Heart left ventricle (tissue), 16 donors: Measurements from ENCODE around the gene SNRNP40. TPM values are rescaled to one million over a fixed set of nuclear protein-coding genes. Genes with fewer than 3 reads are reported as not detected.

Experiments used
- ATAC-seq, 4 donors: fragments of 200-7000 bp; cut with Tn5 transposase; one replicate each; pipeline ENCODE4 v1.9.1; 2020 to 2022; ENCODE audit warnings: moderate library complexity in 4 of 4, mild to moderate bottlenecking in 3 of 4, moderate number of reproducible peaks in 1 of 4
- DNase-seq, 5 donors: peaks; one replicate each; pipeline ENCODE4 v3.0.0-alpha.2; 2020
- H3K27ac ChIP-seq, 12 donors: fragments of 200-600 bp; sonication (generic) in 4 of 12; one replicate each; pipeline versions ENCODE4 v1.5.0 to v1.8.0; 2016 to 2022; ENCODE audit warnings: mild to moderate bottlenecking in 2 of 12
- H3K27me3 ChIP-seq, 9 donors: fragments of 200-600 bp; sonication (generic) in 2 of 9; one replicate each; pipeline versions ENCODE4 v1.5.1 to v1.8.0; 2016 to 2022; ENCODE audit warnings: mild to moderate bottlenecking in 3 of 9
- H3K36me3 ChIP-seq, 9 donors: fragments of 200-600 bp; sonication (generic) in 2 of 9; one replicate each; pipeline versions ENCODE4 v1.5.0 to v1.8.0; 2018 to 2022; ENCODE audit warnings: mild to moderate bottlenecking in 2 of 9
- H3K4me1 ChIP-seq, 12 donors: fragments of 200-600 bp; sonication (generic) in 4 of 12; one replicate each; pipeline versions ENCODE4 v1.5.0 to v1.8.0; 2016 to 2022; ENCODE audit warnings: mild to moderate bottlenecking in 3 of 12
- H3K4me3 ChIP-seq, 12 donors: fragments of 200-600 bp; sonication (generic) in 4 of 12; one replicate each; pipeline versions ENCODE4 v1.5.0 to v1.8.0; 2017 to 2022; ENCODE audit warnings: mild to moderate bottlenecking in 9 of 12, moderate library complexity in 4 of 12
- H3K9me3 ChIP-seq, 12 donors: fragments of 200-600 bp; sonication (generic) in 4 of 12; one replicate each; pipeline versions ENCODE4 v1.5.0 to v1.8.0; 2016 to 2022; ENCODE audit warnings: mild to moderate bottlenecking in 1 of 12
- CTCF ChIP-seq, 12 donors: fragments of 200-600 bp; sonication (generic) in 4 of 12; IDR thresholded peaks; one replicate each; pipeline versions ENCODE4 v1.5.0 to v1.8.0; 2018 to 2022; ENCODE audit warnings: antibody characterized with exemption in 12 of 12, mild to moderate bottlenecking in 5 of 12
- POLR2A ChIP-seq, 2 donors: fragments of 450-650 bp; IDR thresholded peaks; one replicate each; pipeline ENCODE4 v1.6.1; 2017; ENCODE audit warnings: antibody characterized with exemption in 2 of 2, mild to moderate bottlenecking in 2 of 2, moderate library complexity in 2 of 2
- WGBS, 4 donors: extraction: QIAGEN DNeasy Blood & Tissue Kit in 2 of 4; methylation state at CpG; one replicate each; pipeline versions ENCODE4 v1.1.5 to v1.1.7; 2013 to 2018; 5-methylcytosine and 5-hydroxymethylcytosine counted together
- intact Hi-C, 10 donors: fragments of 100-400 bp; cut with DNase I; formaldehyde crosslinking; loops; one replicate each; pipeline versions ENCODE4 v1.11.1 to v1.14.2; 2022
- polyA plus RNA-seq, 2 donors: library from polyadenylated mRNA; stranded (reverse); fragments of 200-250 nt; gene quantifications; one replicate each; pipeline ENCODE4 v1.2.3, GENCODE V29; 2013
- total RNA-seq, 9 donors: library from RNA; depleted of rRNA in 2 of 9; stranded (reverse); fragments of >200 nt in 2 of 9; fragmentation: NEBNext Ultra II Directional in 3 of 9; extraction: Animal tissue kit (Norgen Biotek cat#: 25700) in 3 of 9; gene quantifications; one replicate each; pipeline versions ENCODE4 v1.1.0 to v1.2.4, GENCODE V29; 2016 to 2023
- donor health status: ischemic (EF 13 %, LVEDD 7.1; RV severe dilation, severe dysfunction).
- donor health status: healthy with polysubstance abuse.
- donor health status: DM: no; HTN: yes; CAD: no.
- donor health status: DM: no; HTN: no; CAD: no.
- donor health status: ischemic (EF 25% LVEDD 6.9; RV normal size, moderate dysfunction).
- donor health status: ischemic (EF 25% LVEDD 5.7; RV mildly dilated, moderate dysfunction).
- donor health status: healthy.
- donor health status: DM: yes; HTN: yes; CAD: no.
- donor health status: ischemic (EF 35%, LVEDD 5.7; RV mildly dilated, moderate dysfunction).
- donor health status: nonischemic (EF 11% LVEDD 7.7; RV severe dilation, severe dysfunction).
- donor health status: DM: yes; HTN: yes; CAD: no.
- donor health status: PGD.
- donor health status: ischemic (EF 29% LVEDD 5.4; RV normal size, mild dysfunction).
- donor health status: nonischemic (EF 23%, LVEDD 6.1; RV moderate dilation, normal function).

The SNRNP40 gene
- total and polyA plus RNA-seq, 11 donors: 8.6 to 26.0 (median 17.6) TPM

GRCh38 chr1:31215065-31215570 is 81.5 kb downstream of the SNRNP40 start:
- no peaks in the 10 kb centered on the region for H3K27me3 ChIP-seq
- 59 to 66% (median 63%) methylated on average over 11 of the region's 11 CpGs for WGBS, 4 donors
- intact Hi-C loops: no loop called here
- TF ChIP-seq POLR2A (IDR thresholded peaks at IDR 0.05) (no peak), CTCF (IDR thresholded peaks at IDR 0.05) (no peak)
- H3K36me3 ChIP-seq: no peaks in the 10 kb centered on the region
- H3K27ac ChIP-seq: no peak overlapping the region
- ATAC-seq (no peak), DNase-seq (no peak)
- H3K9me3 ChIP-seq: peaks cover 0 to 17% (median 0%) of the 10 kb centered on the region in 12 donors
- no peak overlapping the region for H3K4me3 ChIP-seq
- peaks cover 0 to 15% (median 3%) of the 10 kb centered on the region in 12 donors for H3K4me1 ChIP-seq

- H3K4me3 ChIP-seq: no peak overlapping the region
- no peak overlapping the region for H3K27ac ChIP-seq
- WGBS, 4 donors: 56 to 66% (median 60%) methylated on average over 11 to 12 of the region's 12 CpGs
- DNase-seq (no peak), ATAC-seq (no peak)
- H3K9me3 ChIP-seq: peaks cover 0 to 17% (median 0%) of the 10 kb centered on the region in 12 donors
- intact Hi-C loops: no loop called here
- H3K36me3 ChIP-seq: no peaks in the 10 kb centered on the region
- TF ChIP-seq POLR2A (IDR thresholded peaks at IDR 0.05) (no peak), CTCF (IDR thresholded peaks at IDR 0.05) (no peak)
- no peaks in the 10 kb centered on the region for H3K27me3 ChIP-seq
- peaks cover 0 to 15% (median 3%) of the 10 kb centered on the region in 12 donors for H3K4me1 ChIP-seq
Measured at GRCh38 chr1:31214316-31215064, 82.1 kb downstream of the SNRNP40 start.

Other genes starting within 250 kb of the SNRNP40 start
- gene PUM1, start 231.1 kb downstream of the SNRNP40 start, total RNA-seq: 10 to 100 TPM; 60.4 to 96.3 (median 75.8) TPM
- gene PUM1, start 231.1 kb downstream of the SNRNP40 start, polyA plus RNA-seq: 10 to 100 TPM; 19.2 to 33.6 TPM
- under 1 TPM in 3 of 9 donors, not detected in 6; 0.14 to 0.31 (median 0.21) TPM for gene NKAIN1, start 56.9 kb downstream of the SNRNP40 start, total RNA-seq
- gene NKAIN1, start 56.9 kb downstream of the SNRNP40 start, polyA plus RNA-seq: not detected
- gene ZCCHC17, start 244 bp upstream of the SNRNP40 start, total RNA-seq: 10 to 100 TPM; 10.1 to 15.5 (median 11.7) TPM
- 10 to 100 TPM; 15.4 to 29.5 TPM for gene ZCCHC17, start 244 bp upstream of the SNRNP40 start, polyA plus RNA-seq
- gene FABP3, start 76.3 kb upstream of the SNRNP40 start, total RNA-seq: 1,000 to 10,000 TPM; 2,591 to 6,997 (median 5,230) TPM
- gene FABP3, start 76.3 kb upstream of the SNRNP40 start, polyA plus RNA-seq: over 10,000 TPM in 1 of 2 donors, 1,000 to 10,000 TPM in 1; 4,008 to 10,560 TPM
- 1 to 10 TPM in 8 of 9 donors, under 1 TPM in 1; 0.94 to 8.5 (median 2.2) TPM for gene SERINC2, start 116.4 kb upstream of the SNRNP40 start, total RNA-seq
- gene SERINC2, start 116.4 kb upstream of the SNRNP40 start, polyA plus RNA-seq: 1 to 10 TPM; 2.7 to 5.4 TPM